GM12875 (cell line): Measurements from ENCODE around the gene DDX3Y.

Experiments used
- H3K4me3 ChIP-seq: one replicate; pipeline ENCODE4 v1.5.1; 2011; ENCODE audit warnings: low read depth, low read length, control low read depth
- CTCF ChIP-seq: IDR thresholded peaks from 2 replicates; pipeline ENCODE4 v1.5.1; 2011; ENCODE audit warnings: low read depth, mild to moderate bottlenecking, control low read depth, inconsistent platforms, low read length, moderate library complexity, borderline replicate concordance; ENCODE audit not compliant: insufficient read depth

The DDX3Y gene

GRCh38 chrY:12913541-12913940 lies 8.9 kb downstream of the DDX3Y start:
- TF ChIP-seq CTCF: no peak
- H3K4me3 ChIP-seq: no peak overlapping the region

GRCh38 chrY:12928043-12928442 lies 23.4 kb downstream of the DDX3Y start:
- H3K4me3 ChIP-seq: no peak overlapping the region

GRCh38 chrY:12941725-12942687 lies 37.3 kb downstream of the DDX3Y start:
- no peak overlapping the region for H3K4me3 ChIP-seq
- no peak for TF ChIP-seq CTCF

More at GRCh38 chrY:12928043-12928442, 23.4 kb downstream of the DDX3Y start:
- no peak for TF ChIP-seq CTCF
